Heart right ventricle (tissue), 16 donors: ENCODE data around the gene PRIMPOL. TPM values are rescaled to one million over a fixed set of nuclear protein-coding genes. Genes with fewer than 3 reads are reported as not detected.
"Not testable (repeated sequence)": the region's sequence is repeated elsewhere in the genome, so short reads cannot be mapped to it uniquely, and the experiment has no call there.

Source experiments
- ATAC-seq, 8 donors: fragments of 200-7000 bp; cut with Tn5 transposase; one replicate each; pipeline ENCODE4 v1.9.1; 2020; ENCODE audit warnings: mild to moderate bottlenecking in 8 of 8, moderate library complexity in 8 of 8, moderate number of reproducible peaks in 1 of 8
- DNase-seq, 2 donors: peaks; one replicate each; pipeline ENCODE4 v3.0.0-alpha.2; 2020
- H3K27ac ChIP-seq, 10 donors: fragments of 200-600 bp; sonication (generic) in 2 of 10; one replicate each; pipeline versions ENCODE4 v1.5.0 to v1.8.0; 2020 to 2022; ENCODE audit warnings: mild to moderate bottlenecking in 3 of 10
- H3K27me3 ChIP-seq, 7 donors: fragments of 200-600 bp; one replicate each; pipeline ENCODE4 v1.8.0; 2021 to 2022; ENCODE audit warnings: mild to moderate bottlenecking in 2 of 7
- H3K36me3 ChIP-seq, 9 donors: fragments of 200-600 bp; sonication (generic) in 1 of 9; one replicate each; pipeline versions ENCODE4 v1.5.0 to v1.8.0; 2020 to 2022; ENCODE audit warnings: mild to moderate bottlenecking in 2 of 9
- H3K4me1 ChIP-seq, 9 donors: fragments of 200-600 bp; sonication (generic) in 1 of 9; one replicate each; pipeline versions ENCODE4 v1.5.0 to v1.8.0; 2020 to 2022; ENCODE audit warnings: mild to moderate bottlenecking in 4 of 9
- H3K4me3 ChIP-seq, 10 donors: fragments of 200-600 bp; sonication (generic) in 2 of 10; one replicate each; pipeline versions ENCODE4 v1.5.0 to v1.8.0; 2020 to 2022; ENCODE audit warnings: mild to moderate bottlenecking in 7 of 10, moderate library complexity in 2 of 10
- H3K9me3 ChIP-seq, 11 donors: fragments of 200-600 bp in 10 of 11; sonication (generic) in 2 of 11; one replicate each; pipeline versions ENCODE4 v1.5.0 to v1.8.0; 2013 to 2022; ENCODE audit warnings: mild to moderate bottlenecking in 2 of 11, control low read depth in 1 of 11, moderate library complexity in 1 of 11
- CTCF ChIP-seq, 9 donors: fragments of 200-600 bp; sonication (generic) in 2 of 9; IDR thresholded peaks; one replicate each; pipeline versions ENCODE4 v1.5.0 to v1.8.0; 2021 to 2022; ENCODE audit warnings: antibody characterized with exemption in 9 of 9, mild to moderate bottlenecking in 5 of 9, moderate library complexity in 1 of 9
- WGBS, 2 donors: extraction: QIAGEN DNeasy Blood & Tissue Kit; methylation state at CpG; one replicate each; pipeline ENCODE4 v1.1.7; 2013; ENCODE audit warnings: inconsistent platforms in 1 of 2; 5-methylcytosine and 5-hydroxymethylcytosine counted together
- intact Hi-C, 10 donors: fragments of 100-400 bp; cut with DNase I; formaldehyde crosslinking; loops; one replicate each; pipeline versions ENCODE4 v1.11.1 to v1.14.2; 2022
- polyA plus RNA-seq, 2 donors: library from polyadenylated mRNA; stranded (reverse); fragments of 200-250 nt; gene quantifications; one replicate each; pipeline ENCODE4 v1.2.3, GENCODE V29; 2013
- total RNA-seq, 10 donors: library from RNA; stranded (reverse); fragmentation: NEBNext Ultra II Directional in 3 of 10; extraction: Animal tissue kit (Norgen Biotek cat#: 25700) in 3 of 10; gene quantifications; one replicate each; pipeline versions ENCODE4 v1.2.1 to v1.2.4, GENCODE V29; 2021 to 2023
- donor health status: Arrhythmogenic right ventricular cardiomyopathy.
- donor health status: ischemic (EF 13 %, LVEDD 7.1; RV severe dilation, severe dysfunction).
- donor health status: healthy with polysubstance abuse.
- donor health status: DM: no; HTN: yes; CAD: no.
- donor health status: DM: no; HTN: no; CAD: no.
- donor health status: ischemic (EF 25% LVEDD 6.9; RV normal size, moderate dysfunction).
- donor health status: ischemic (EF 25% LVEDD 5.7; RV mildly dilated, moderate dysfunction).
- donor health status: healthy.
- donor health status: DM: yes; HTN: yes; CAD: no.
- donor health status: Ischemic cardiomyopathy.
- donor health status: ischemic (EF 35%, LVEDD 5.7; RV mildly dilated, moderate dysfunction).
- donor health status: nonischemic (EF 11% LVEDD 7.7; RV severe dilation, severe dysfunction).
- donor health status: DM: yes; HTN: yes; CAD: no.
- donor health status: PGD.
- donor health status: ischemic (EF 29% LVEDD 5.4; RV normal size, mild dysfunction).
- donor health status: nonischemic (EF 23%, LVEDD 6.1; RV moderate dilation, normal function).

PRIMPOL gene
- total and polyA plus RNA-seq, 12 donors = 7.2 to 85.2 (median 10.8) TPM

- Histone ChIP-seq H3K4me1 (peaks cover 0 to 11% (median 0%) of the 10 kb centered on the region in 9 donors), H3K27ac (no peak overlapping the region), H3K27me3 (no peaks in the 10 kb centered on the region), H3K9me3 (peaks cover 0 to 13% (median 0%) of the 10 kb centered on the region in 11 donors), H3K36me3 (no peaks in the 10 kb centered on the region), H3K4me3 (no peak overlapping the region)
- WGBS, 2 donors = 62 to 66% methylated on average over 9 of the region's 9 CpGs
- intact Hi-C loops = no loop called here
- peak in 7 of 8 donors; percentile 25 to 78 (median 69) for ATAC-seq
- DNase-seq = peak; percentile 16 to 19
- TF ChIP-seq CTCF (IDR thresholded peaks at IDR 0.05) = no peak
Measured at GRCh38 chr4:184617600-184618196, 31.8 kb upstream of the PRIMPOL start.

GRCh38 chr4:184620212-184620867 lies 29.2 kb upstream of the PRIMPOL start:
- Histone ChIP-seq H3K36me3 (peaks cover 0 to 8% (median 0%) of the 10 kb centered on the region in 9 donors), H3K4me3 (no peak overlapping the region), H3K27me3 (no peaks in the 10 kb centered on the region), H3K4me1 (peaks cover 0 to 11% (median 0%) of the 10 kb centered on the region in 9 donors), H3K27ac (no peak overlapping the region), H3K9me3 (no peaks in the 10 kb centered on the region)
- ATAC-seq (no peak), DNase-seq (no peak)
- intact Hi-C loops = no loop called here
- WGBS, 2 donors = 91 to 93% methylated on average over 11 of the region's 11 CpGs
- no peak for TF ChIP-seq CTCF (IDR thresholded peaks at IDR 0.05)

- Histone ChIP-seq H3K9me3 (no peaks in the 10 kb centered on the region), H3K4me1 (peaks cover 0 to 11% (median 0%) of the 10 kb centered on the region in 9 donors), H3K27ac (no peak overlapping the region), H3K4me3 (no peak overlapping the region), H3K36me3 (peaks cover 0 to 19% (median 2%) of the 10 kb centered on the region in 9 donors), H3K27me3 (no peaks in the 10 kb centered on the region)
- DNase-seq (no peak), ATAC-seq (no peak)
- no peak for TF ChIP-seq CTCF (IDR thresholded peaks at IDR 0.05)
- 81 to 88% methylated on average over 3 of the region's 3 CpGs for WGBS, 2 donors
- intact Hi-C loops = no loop called here
Measured at GRCh38 chr4:184621518-184621917, 28.0 kb upstream of the PRIMPOL start.

- ATAC-seq, H3K27me3 ChIP-seq, intact Hi-C loops, H3K9me3 ChIP-seq, H3K4me3 ChIP-seq, DNase-seq, H3K4me1 ChIP-seq, H3K27ac ChIP-seq: not testable (repeated sequence)
- 95 to 98% methylated on average over 3 of the region's 3 CpGs for WGBS, 2 donors
- H3K36me3 ChIP-seq = peaks cover 0 to 48% (median 18%) of the 10 kb centered on the region in 9 donors
Measured at GRCh38 chr4:184624504-184624903, 25.0 kb upstream of the PRIMPOL start.
